RWPE1 (cell line): ENCODE data around the gene ANKZF1.
A peak's percentile ranks its signal among the peaks of the same experiment; 100 is the strongest.

Experiments used
- CTCF ChIA-PET: fragments of 350-600 bp; sonication (Branson Sonifier 250); formaldehyde crosslinking; extraction: SDS; loops from one replicate; lab custom pipeline; 2021; lab: Yijun Ruan, JAX
- POLR2A ChIA-PET: fragments of 400-600 bp; formaldehyde crosslinking; extraction: SDS; loops from one replicate; lab custom pipeline; 2020; ENCODE audit warnings: antibody characterized with exemption; ENCODE audit not compliant: low non-redundant PET; lab: Yijun Ruan, JAX
- DNase-seq: peaks from one replicate; pipeline ENCODE4 v3.0.0; 2012; ENCODE audit warnings: low spot score
- H3K27ac ChIP-seq: fragments of 450-650 bp; 2 replicates; pipeline ENCODE4 v1.5.1; 2017
- TF ChIP-seq, protein P1 (sequence below): fragments of 450-650 bp; conservative IDR thresholded peaks from 2 replicates; pipeline ENCODE4 v1.5.1; 2017; ENCODE audit warnings: low read depth, mild to moderate bottlenecking

The ANKZF1 gene

DNA sequence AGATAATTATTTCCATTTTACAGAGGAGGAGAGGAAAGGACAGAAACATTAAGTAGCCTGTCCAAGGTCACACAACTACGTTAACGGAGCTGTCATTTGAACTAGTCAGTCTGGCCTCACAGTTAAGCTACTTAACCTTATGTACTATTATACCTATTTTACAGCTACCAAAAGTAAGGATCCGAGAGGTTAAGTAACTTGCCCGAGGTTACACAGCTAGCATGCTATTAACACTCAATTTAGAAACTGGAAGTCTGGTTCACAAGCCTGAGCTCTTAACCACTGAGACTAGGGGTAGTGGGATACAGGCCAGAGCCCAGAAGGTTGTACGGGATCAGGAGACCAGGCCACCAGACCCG lies 15.2 kb downstream of the ANKZF1 start:
- DNase-seq: no peak
- ChIA-PET POLR2A (interaction anchor here (0.5 to 2.2 kb wide), 4 partner anchors 10 to 75 kb away, joined by 4 to 6 read pairs (median 4); partner anchors contain the start of gene SLC23A3), CTCF (interaction anchor here (0.6 to 2.5 kb wide), 4 partner anchors 27 to 215 kb away, joined by 4 to 20 read pairs (median 6); no protein-coding TSS in a partner anchor)
- TF ChIP-seq, protein P1, sequence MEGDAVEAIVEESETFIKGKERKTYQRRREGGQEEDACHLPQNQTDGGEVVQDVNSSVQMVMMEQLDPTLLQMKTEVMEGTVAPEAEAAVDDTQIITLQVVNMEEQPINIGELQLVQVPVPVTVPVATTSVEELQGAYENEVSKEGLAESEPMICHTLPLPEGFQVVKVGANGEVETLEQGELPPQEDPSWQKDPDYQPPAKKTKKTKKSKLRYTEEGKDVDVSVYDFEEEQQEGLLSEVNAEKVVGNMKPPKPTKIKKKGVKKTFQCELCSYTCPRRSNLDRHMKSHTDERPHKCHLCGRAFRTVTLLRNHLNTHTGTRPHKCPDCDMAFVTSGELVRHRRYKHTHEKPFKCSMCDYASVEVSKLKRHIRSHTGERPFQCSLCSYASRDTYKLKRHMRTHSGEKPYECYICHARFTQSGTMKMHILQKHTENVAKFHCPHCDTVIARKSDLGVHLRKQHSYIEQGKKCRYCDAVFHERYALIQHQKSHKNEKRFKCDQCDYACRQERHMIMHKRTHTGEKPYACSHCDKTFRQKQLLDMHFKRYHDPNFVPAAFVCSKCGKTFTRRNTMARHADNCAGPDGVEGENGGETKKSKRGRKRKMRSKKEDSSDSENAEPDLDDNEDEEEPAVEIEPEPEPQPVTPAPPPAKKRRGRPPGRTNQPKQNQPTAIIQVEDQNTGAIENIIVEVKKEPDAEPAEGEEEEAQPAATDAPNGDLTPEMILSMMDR: no peak
- H3K27ac ChIP-seq: peak overlapping the region; percentile 82

DNA sequence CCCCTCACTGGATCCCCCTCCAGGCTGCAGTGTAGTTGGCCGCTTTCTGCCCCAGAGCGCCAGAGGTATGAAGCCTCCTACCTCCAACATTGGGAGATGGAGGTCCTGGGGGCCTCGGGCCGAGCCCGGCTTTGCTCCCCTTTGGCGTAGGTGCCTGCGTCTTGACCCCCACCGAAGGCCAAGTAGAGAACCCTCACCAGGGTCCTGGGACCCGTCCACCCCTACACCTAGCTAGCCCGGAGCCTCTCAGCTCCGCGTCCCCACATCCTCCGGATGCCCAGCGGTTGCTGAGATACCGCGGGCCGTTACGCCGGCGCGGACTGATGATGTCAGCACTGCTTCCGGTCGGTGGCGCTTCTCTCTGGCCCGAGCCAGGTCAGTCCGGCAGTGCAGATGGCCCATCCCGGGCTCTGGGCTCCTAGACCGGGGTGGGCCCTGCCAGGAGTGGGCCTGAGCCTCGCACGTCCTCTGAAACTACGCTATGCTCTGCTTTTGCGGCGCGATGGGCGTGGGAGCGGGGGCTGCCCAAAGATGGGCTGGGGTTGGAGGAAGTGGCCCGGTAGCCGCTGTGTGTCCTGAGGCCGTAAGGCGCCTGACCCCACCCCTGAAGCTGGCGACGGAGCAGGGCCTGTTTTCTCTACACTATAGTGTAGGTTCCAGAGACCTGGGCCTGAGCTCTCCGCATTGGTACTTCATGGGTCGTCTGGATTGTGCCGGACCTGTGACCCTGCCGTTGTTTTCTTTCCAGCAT lies 15.7 kb downstream of the ANKZF1 start, which contains the start of the genes GLB1L and STK16:
TSS of gene GLB1L (minus strand) at position 297 of the 751 bp plus-strand sequence. CDS start 1,871 bp downstream, outside the sequence.
TSS of gene STK16 (plus strand) at position 332 of the 751 bp plus-strand sequence. CDS start 521 bp downstream, outside the sequence.
- TF ChIP-seq, protein P1: no peak
- peak; percentile 84 for DNase-seq
- peak within 1 kb of the TSS; percentile 98 for H3K27ac ChIP-seq
- ChIA-PET POLR2A (interaction anchor here (0.6 to 2.2 kb wide), 5 partner anchors 8 to 75 kb away, joined by 3 to 7 read pairs (median 4); partner anchors contain the start of gene SLC23A3), CTCF (interaction anchor here (0.6 to 2.5 kb wide), 4 partner anchors 38 to 215 kb away, joined by 3 to 20 read pairs (median 6); partner anchors contain the start of gene ZFAND2B)

DNA sequence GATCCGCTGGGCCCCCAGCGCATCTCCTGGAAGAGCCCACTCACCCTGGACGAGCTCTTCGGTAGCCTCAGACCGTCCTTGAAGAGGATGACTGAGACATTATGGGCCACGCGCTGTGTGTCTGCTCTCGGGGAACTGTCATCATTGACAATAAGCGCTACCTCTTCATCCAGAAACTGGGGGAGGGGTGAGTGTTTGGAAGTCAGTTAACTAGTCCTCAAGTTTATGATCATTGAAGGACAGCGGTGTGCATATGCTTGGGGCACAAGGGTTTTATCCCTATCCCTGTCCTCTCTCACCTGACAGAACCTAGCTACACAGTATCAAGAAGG lies 16.3 kb downstream of the ANKZF1 start:
- H3K27ac ChIP-seq: peak overlapping the region; percentile 82

DNA sequence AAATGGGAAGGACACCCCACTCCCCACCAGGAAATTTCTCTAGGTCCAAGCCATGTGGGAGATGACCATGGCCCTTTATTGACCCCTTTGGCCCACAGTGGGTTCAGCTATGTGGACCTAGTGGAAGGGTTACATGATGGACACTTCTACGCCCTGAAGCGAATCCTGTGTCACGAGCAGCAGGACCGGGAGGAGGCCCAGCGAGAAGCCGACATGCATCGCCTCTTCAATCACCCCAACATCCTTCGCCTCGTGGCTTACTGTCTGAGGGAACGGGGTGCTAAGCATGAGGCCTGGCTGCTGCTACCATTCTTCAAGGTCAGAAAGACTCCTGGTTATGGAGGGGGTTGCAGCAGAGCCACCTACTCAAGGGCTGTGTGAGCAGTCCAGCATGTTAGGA lies 17.0 kb downstream of the ANKZF1 start:
- DNase-seq: no peak
- CTCF ChIA-PET: interaction anchor here (0.7 to 2.5 kb wide), 2 partner anchors 28 to 48 kb away, joined by 3 to 20 read pairs; no protein-coding TSS in a partner anchor
- POLR2A ChIA-PET: interaction anchor here (1.2 to 2.2 kb wide), 2 partner anchors 8 to 9 kb away, joined by 3 to 6 read pairs; no protein-coding TSS in a partner anchor
- peak overlapping the region; percentile 98 for H3K27ac ChIP-seq
- TF ChIP-seq, protein P1: no peak

More for the DNA sequence above, 16.3 kb downstream of the ANKZF1 start:
- POLR2A ChIA-PET: interaction anchor here (0.6 to 2.2 kb wide), 4 partner anchors 9 to 28 kb away, joined by 3 to 7 read pairs (median 5); no protein-coding TSS in a partner anchor
- DNase-seq: peak; percentile 6
- CTCF ChIA-PET: interaction anchor here (0.6 to 2.5 kb wide), 3 partner anchors 39 to 48 kb away, joined by 3 to 20 read pairs (median 4); partner anchors contain the start of gene ZFAND2B
- TF ChIP-seq, protein P1: no peak

DNA sequence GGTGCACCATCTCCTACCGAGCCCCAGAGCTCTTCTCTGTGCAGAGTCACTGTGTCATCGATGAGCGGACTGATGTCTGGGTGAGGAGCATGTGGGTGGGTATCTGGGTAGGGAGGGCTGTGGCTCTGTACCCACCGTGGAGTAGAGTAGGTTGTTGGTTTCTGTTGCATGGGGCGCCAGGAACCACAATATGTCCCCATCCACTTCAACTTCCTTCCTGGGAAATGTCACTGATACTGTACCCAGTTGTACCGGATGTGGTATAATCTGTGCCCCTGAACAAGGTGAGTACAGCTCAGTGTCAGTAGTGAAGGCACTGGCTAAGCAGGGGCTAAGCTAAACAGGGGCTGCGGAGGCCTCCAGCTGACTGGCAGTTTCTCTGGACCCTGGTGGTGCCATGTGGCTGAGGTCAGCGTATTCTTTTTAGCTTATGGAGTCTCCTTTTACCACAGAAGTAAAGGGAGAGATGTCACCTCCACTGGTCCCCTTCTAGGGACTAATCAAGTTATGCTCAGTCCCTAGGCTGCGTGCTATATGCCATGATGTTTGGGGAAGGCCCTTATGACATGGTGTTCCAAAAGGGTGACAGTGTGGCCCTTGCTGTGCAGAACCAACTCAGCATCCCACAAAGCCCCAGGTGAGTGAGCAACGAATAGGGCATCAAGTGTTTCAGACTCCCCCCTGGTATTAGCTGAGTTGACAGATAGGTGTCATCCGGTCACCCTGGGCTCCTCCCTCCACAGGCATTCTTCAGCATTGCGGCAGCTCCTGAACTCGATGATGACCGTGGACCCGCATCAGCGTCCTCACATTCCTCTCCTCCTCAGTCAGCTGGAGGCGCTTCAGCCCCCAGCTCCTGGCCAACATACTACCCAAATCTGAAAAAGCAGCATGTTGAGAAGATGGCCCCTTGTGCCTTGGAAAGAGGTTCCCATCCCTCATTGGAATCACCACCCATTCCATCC lies 18.4 kb downstream of the ANKZF1 start:
- peak overlapping the region; percentile 98 for H3K27ac ChIP-seq
- TF ChIP-seq, protein P1: no peak
- ChIA-PET CTCF (interaction anchor here (0.6 to 2.7 kb wide), 3 partner anchors 30 to 51 kb away, joined by 3 to 22 read pairs (median 5); no protein-coding TSS in a partner anchor), POLR2A (interaction anchor here (0.8 to 1.9 kb wide), 2 partner anchors 30 to 39 kb away, joined by 3 to 12 read pairs; partner anchors contain the start of gene DNAJB2)
- DNase-seq: no peak
